Neural progenitor cell (in vitro differentiated cells): ENCODE results near the gene CYB5A.

Source experiments
- CTCF ChIP-seq: fragments of 200-600 bp; sonication (generic); IDR thresholded peaks from 2 replicates; pipeline ENCODE4 v1.5.1; 2017; ENCODE audit warnings: antibody characterized with exemption, mild to moderate bottlenecking
- EZH2 ChIP-seq: fragments of 200-600 bp; sonication (generic); IDR thresholded peaks from 2 replicates; pipeline ENCODE4 v1.6.1; 2017; ENCODE audit warnings: antibody characterized with exemption, mild to moderate bottlenecking, moderate library complexity
- EZH2phosphoT487 ChIP-seq: fragments of 200-600 bp; sonication (generic); IDR thresholded peaks from 2 replicates; pipeline ENCODE4 v1.6.1; 2017; ENCODE audit warnings: antibody characterized with exemption

GRCh38 chr18:74276609-74277008, 15.2 kb downstream of the CYB5A start:
- no peak for TF ChIP-seq CTCF
- no peak for TF ChIP-seq EZH2
- TF ChIP-seq EZH2phosphoT487: no peak
